ENCODE results near the gene KCNC1. TPM values are rescaled to one million over a fixed set of nuclear protein-coding genes. Genes with fewer than 3 reads are reported as not detected.

Gene KCNC1
- total RNA-seq, 2 experiments from 2014 or later: not detected

DNA sequence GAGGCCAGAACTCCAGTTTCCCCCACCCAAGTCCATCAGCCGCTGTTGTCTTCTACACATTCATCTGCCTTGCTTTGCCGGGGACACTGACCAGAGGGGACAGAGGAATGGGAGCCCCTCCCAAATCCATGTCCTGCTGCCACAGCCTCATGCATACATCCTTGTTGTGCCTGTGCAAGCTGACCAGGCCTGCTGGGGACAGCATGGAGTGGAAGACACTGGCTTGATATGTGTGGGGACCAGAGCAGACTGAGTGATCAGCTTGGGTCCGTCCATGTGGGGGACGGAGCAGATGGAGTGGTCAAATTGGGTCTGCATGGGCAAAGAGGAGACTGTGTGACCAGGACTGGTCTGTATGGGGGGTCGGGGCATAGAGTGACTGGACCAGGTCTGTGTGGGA lies 43.8 kb downstream of the KCNC1 start:
- Mint-ChIP-seq H3K27ac (no peak overlapping the region), H3K36me3 (ENCODE audit: low read depth) (no peaks in the 10 kb centered on the region), H3K4me1 (no peaks in the 10 kb centered on the region), H3K27me3 (no peaks in the 10 kb centered on the region), H3K4me3 (no peak overlapping the region), H3K9me3 (no peaks in the 10 kb centered on the region)
- DNase-seq: no peak
- POLR2A ChIA-PET: no interaction called here
- CTCF ChIA-PET: no interaction called here

GRCh38 chr11:17778956-17779860 lies 44.6 kb downstream of the KCNC1 start:
- no peaks in the 10 kb centered on the region for H3K36me3 Mint-ChIP-seq (ENCODE audit: low read depth)
- H3K9me3 Mint-ChIP-seq: no peaks in the 10 kb centered on the region
- POLR2A ChIA-PET: interaction anchor here (0.6 kb wide), 1 partner anchor 53 kb away, joined by 3 read pairs; no protein-coding TSS in a partner anchor
- no peak overlapping the region for H3K4me3 Mint-ChIP-seq
- no peak overlapping the region for H3K27ac Mint-ChIP-seq
- DNase-seq: no peak
- H3K4me1 Mint-ChIP-seq: no peaks in the 10 kb centered on the region
- CTCF ChIA-PET: no interaction called here
- no peaks in the 10 kb centered on the region for H3K27me3 Mint-ChIP-seq

- no peaks in the 10 kb centered on the region for H3K36me3 Mint-ChIP-seq (ENCODE audit: low read depth)
- no peak overlapping the region for H3K4me3 Mint-ChIP-seq
- ChIA-PET CTCF (no interaction called here), POLR2A (interaction anchor here (0.6 kb wide), 1 partner anchor 52 kb away, joined by 3 read pairs; no protein-coding TSS in a partner anchor)
- H3K27me3 Mint-ChIP-seq: no peaks in the 10 kb centered on the region
- no peaks in the 10 kb centered on the region for H3K9me3 Mint-ChIP-seq
- DNase-seq: no peak
- no peaks in the 10 kb centered on the region for H3K4me1 Mint-ChIP-seq
- H3K27ac Mint-ChIP-seq: no peak overlapping the region
Measured at GRCh38 chr11:17779861-17780594, 45.4 kb downstream of the KCNC1 start.

GRCh38 chr11:17780668-17781067 lies 46.1 kb downstream of the KCNC1 start:
- CTCF ChIA-PET: no interaction called here
- no peaks in the 10 kb centered on the region for H3K4me1 Mint-ChIP-seq
- no peak overlapping the region for H3K4me3 Mint-ChIP-seq
- POLR2A ChIA-PET: no interaction called here
- DNase-seq: no peak
- no peaks in the 10 kb centered on the region for H3K36me3 Mint-ChIP-seq (ENCODE audit: low read depth)
- H3K9me3 Mint-ChIP-seq: no peaks in the 10 kb centered on the region
- H3K27ac Mint-ChIP-seq: no peak overlapping the region
- H3K27me3 Mint-ChIP-seq: no peaks in the 10 kb centered on the region

DNA sequence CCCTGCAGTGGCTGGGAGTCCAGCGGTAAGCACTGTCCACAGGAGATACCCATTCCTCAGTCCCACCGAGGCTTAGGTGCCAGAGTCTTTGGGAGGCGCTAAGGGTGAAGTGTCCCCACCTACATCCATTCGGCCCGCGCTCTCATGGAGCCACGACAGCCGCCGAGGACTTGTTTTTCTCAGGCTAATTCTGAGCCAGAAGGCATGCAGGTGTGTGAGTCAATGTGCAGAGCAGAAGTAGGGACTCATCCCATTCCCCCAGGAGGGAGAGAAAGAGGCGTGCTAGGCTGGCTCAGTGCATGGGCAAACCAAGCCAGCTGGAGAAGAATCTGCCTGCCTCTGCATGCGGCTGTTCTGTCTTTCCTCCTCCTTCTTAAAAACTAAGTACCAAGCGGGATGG lies 46.6 kb downstream of the KCNC1 start:
- H3K4me1 Mint-ChIP-seq: no peaks in the 10 kb centered on the region
- DNase-seq: no peak
- H3K4me3 Mint-ChIP-seq: no peak overlapping the region
- no peak overlapping the region for H3K27ac Mint-ChIP-seq
- ChIA-PET CTCF (interaction anchor here (0.6 kb wide), 1 partner anchor 35 kb away, joined by 3 read pairs; no protein-coding TSS in a partner anchor), POLR2A (no interaction called here)
- H3K9me3 Mint-ChIP-seq: no peaks in the 10 kb centered on the region
- H3K36me3 Mint-ChIP-seq (ENCODE audit: low read depth): no peaks in the 10 kb centered on the region
- H3K27me3 Mint-ChIP-seq: no peaks in the 10 kb centered on the region

DNA sequence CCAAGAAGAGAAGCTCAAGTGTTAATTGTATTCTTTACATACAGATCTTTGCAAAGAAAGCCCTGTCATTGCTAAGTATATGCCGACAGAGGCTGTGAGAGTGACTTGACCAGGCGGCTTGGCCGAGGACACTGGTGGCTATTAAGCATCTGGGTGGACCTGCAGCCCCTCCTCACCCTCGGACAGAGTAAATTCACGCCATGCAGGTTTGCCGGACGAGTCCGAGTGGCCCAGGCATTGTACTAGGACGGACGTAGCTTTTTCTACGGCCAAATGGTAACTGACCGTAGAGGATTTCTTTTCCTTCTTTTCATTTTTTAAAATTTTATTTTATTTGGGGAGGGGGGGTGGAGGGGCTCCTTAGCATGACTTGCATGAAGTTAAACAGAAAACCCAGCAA lies 47.0 kb downstream of the KCNC1 start:
- Mint-ChIP-seq H3K4me1 (no peaks in the 10 kb centered on the region), H3K9me3 (no peaks in the 10 kb centered on the region), H3K4me3 (no peak overlapping the region), H3K36me3 (ENCODE audit: low read depth) (no peaks in the 10 kb centered on the region), H3K27me3 (no peaks in the 10 kb centered on the region), H3K27ac (no peak overlapping the region)
- ChIA-PET CTCF (interaction anchor here (0.6 kb wide), 1 partner anchor 35 kb away, joined by 3 read pairs; no protein-coding TSS in a partner anchor), POLR2A (no interaction called here)
- no peak for DNase-seq

DNA sequence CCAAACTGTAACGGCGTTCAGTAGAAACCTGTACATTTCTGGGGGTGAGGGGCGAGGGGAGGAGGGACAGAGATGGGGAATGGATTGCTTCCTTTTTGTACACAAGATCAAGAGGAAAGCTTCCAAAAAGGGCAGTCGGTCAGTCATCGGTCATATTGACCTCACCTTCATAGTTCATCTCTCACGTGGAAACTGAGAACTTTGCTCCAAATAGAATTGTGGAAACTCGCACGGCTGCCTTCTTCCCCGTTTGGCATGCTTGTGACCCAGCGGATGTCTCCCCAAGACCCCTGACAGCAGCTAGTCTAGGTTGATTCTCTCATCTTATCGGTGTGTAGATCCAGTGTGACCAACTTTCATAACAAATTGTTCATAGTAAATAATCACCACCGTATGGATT lies 47.6 kb downstream of the KCNC1 start:
- H3K27me3 Mint-ChIP-seq: no peaks in the 10 kb centered on the region
- no peaks in the 10 kb centered on the region for H3K9me3 Mint-ChIP-seq
- no peaks in the 10 kb centered on the region for H3K4me1 Mint-ChIP-seq
- H3K36me3 Mint-ChIP-seq (ENCODE audit: low read depth): no peaks in the 10 kb centered on the region
- DNase-seq: no peak
- CTCF ChIA-PET: interaction anchor here (0.6 kb wide), 2 partner anchors 34 to 111 kb away, joined by 3 read pairs; no protein-coding TSS in a partner anchor
- POLR2A ChIA-PET: no interaction called here
- H3K4me3 Mint-ChIP-seq: no peak overlapping the region
- H3K27ac Mint-ChIP-seq: no peak overlapping the region

DNA sequence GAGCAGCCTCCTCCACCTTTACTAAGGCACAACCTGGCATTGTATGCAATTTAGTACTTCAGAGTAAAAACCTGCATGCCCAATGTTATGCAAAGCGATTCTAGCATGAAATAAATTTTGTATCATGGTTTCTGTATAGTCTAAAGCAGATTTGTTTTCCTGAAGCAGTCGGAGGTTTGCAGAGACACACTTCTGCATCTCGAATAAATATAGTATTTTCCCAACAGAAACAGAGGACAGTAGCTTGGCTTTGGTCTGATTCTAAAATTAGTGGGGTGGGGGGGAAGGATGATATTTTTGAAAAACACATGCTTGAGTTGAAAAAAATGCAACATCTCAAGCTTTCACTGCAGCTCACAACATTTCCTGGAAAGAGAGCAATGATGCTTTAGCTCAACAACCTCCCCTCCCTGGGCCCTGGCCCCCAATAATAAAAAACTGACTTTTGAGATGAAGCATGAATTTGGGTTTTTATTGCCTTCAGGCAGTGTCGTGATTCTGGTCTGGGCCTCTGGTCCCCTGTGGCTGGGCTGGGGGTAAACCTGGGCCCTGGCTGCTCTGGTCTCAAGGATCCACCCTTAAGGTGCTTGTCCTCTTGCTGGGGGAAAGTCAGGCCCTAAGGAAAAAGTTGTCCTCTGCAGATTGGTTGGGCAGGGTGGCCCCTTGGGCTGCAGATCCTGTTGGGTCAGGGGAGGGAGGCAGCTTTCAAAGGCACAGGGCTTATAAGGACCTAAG lies 48.2 kb downstream of the KCNC1 start:
- no peaks in the 10 kb centered on the region for H3K4me1 Mint-ChIP-seq
- DNase-seq: no peak
- ChIA-PET CTCF (interaction anchor here (0.6 kb wide), 1 partner anchor 112 kb away, joined by 3 read pairs; no protein-coding TSS in a partner anchor), POLR2A (no interaction called here)
- no peaks in the 10 kb centered on the region for H3K9me3 Mint-ChIP-seq
- no peak overlapping the region for H3K4me3 Mint-ChIP-seq
- H3K36me3 Mint-ChIP-seq (ENCODE audit: low read depth): no peaks in the 10 kb centered on the region
- no peaks in the 10 kb centered on the region for H3K27me3 Mint-ChIP-seq
- H3K27ac Mint-ChIP-seq: no peak overlapping the region

DNA sequence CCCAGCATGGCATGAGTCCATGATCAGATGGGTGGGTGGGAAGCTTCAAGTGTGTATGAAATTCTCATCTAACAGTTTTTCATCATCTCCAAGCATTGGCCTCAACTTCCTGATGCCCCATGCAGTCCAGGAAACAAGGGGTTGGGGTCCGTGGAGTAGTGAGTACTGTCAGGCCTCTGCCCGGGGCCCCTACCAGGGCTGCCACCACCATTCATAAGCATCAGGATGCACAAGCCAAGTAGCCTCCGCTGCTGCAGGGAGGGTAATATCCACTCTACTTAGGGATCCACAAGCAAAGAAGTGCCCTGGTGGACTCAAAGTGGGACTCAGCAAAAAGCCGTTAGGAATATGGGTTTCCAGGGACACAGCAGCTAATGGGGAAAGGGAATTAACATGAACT lies 49.3 kb downstream of the KCNC1 start:
- Mint-ChIP-seq H3K4me1 (no peaks in the 10 kb centered on the region), H3K36me3 (ENCODE audit: low read depth) (no peaks in the 10 kb centered on the region), H3K9me3 (no peaks in the 10 kb centered on the region), H3K27ac (no peak overlapping the region), H3K27me3 (no peaks in the 10 kb centered on the region), H3K4me3 (no peak overlapping the region)
- no peak for DNase-seq
- ChIA-PET CTCF (no interaction called here), POLR2A (no interaction called here)

DNA sequence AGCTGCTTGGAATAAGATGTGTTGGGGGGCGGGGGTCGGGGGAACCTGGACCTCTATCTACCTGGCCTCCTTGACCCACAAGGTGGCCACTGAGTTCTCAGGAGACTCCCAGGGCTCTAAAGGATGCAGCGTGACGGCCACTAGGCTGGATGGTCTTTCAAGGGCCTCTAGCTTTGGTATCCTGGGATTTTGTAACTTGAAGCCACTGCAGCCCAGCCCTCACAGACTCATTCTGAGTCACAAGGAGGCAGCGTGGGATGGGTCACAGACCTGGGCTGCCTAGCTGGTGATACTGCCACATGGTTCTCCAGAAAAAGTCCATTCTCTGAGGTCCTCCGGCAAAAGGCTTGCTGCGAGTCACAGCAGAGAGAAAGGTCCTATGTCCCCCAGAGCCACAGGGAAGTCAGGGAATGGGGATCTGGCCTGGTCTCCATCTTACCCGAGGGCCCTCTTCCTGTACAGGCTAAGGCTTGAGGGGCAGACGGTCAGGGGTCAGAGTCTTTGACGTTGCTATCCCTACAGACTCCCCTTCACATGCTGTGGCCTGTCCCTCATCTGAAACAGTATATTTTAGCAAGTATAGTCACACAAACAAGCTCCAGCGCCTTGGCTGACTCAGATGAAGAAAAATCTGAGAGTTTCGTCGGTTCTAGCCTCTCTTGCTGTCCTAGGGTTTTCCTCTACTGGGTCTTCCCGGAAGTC lies 52.4 kb downstream of the KCNC1 start:
- H3K9me3 Mint-ChIP-seq: no peaks in the 10 kb centered on the region

DNA sequence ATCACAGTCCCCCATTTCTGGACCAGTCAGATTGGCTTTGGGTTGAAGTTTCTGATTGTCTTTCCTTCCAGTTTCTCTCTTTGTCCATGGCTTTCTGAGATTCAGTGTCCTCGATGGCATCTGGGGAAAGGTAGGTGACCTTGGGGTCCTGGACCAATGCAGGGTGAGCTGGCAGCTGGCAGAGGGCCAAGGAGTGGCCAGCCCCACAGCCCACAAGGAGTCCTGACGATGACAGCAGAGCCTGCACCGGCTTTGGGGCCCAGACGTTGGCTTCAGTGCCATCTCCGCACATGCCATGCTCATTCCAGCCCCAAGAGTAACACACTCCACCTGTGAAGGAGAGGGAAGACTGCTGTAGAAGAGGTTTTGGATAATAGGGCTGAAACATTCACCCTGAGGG lies 53.5 kb downstream of the KCNC1 start:
- Mint-ChIP-seq H3K4me3 (no peak overlapping the region), H3K27ac (no peak overlapping the region), H3K27me3 (no peaks in the 10 kb centered on the region), H3K9me3 (no peaks in the 10 kb centered on the region), H3K36me3 (ENCODE audit: low read depth) (no peaks in the 10 kb centered on the region), H3K4me1 (no peaks in the 10 kb centered on the region)
- ChIA-PET CTCF (no interaction called here), POLR2A (no interaction called here)
- no peak for DNase-seq

More for the DNA sequence above, 52.4 kb downstream of the KCNC1 start:
- H3K4me1 Mint-ChIP-seq: no peaks in the 10 kb centered on the region
- ChIA-PET POLR2A (no interaction called here), CTCF (no interaction called here)
- DNase-seq: no peak
- no peak overlapping the region for H3K4me3 Mint-ChIP-seq
- H3K36me3 Mint-ChIP-seq (ENCODE audit: low read depth): no peaks in the 10 kb centered on the region
- no peaks in the 10 kb centered on the region for H3K27me3 Mint-ChIP-seq
- H3K27ac Mint-ChIP-seq: no peak overlapping the region

DNA sequence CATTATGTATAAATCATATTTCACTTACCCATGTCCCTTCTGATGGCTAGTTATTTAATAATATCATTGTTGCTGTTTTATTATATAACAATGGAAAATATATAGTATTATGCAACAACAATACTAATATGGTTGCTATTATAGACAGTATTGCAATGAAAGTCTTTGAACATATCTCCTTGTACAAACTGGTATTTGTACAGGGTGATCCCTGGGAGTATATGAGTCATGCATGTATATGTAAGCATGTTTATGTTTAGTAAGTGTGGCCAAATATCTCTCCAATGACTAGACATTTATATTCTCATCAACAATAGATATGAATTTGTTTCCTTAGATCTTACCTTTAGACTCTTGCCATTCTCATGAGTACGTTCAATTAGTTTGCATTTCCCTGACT lies 55.9 kb downstream of the KCNC1 start:
- DNase-seq: no peak
- Mint-ChIP-seq H3K4me3 (no peak overlapping the region), H3K4me1 (no peaks in the 10 kb centered on the region), H3K27ac (no peak overlapping the region), H3K36me3 (ENCODE audit: low read depth) (no peaks in the 10 kb centered on the region), H3K27me3 (no peaks in the 10 kb centered on the region), H3K9me3 (no peaks in the 10 kb centered on the region)
- CTCF ChIA-PET: no interaction called here
- POLR2A ChIA-PET: no interaction called here

DNA sequence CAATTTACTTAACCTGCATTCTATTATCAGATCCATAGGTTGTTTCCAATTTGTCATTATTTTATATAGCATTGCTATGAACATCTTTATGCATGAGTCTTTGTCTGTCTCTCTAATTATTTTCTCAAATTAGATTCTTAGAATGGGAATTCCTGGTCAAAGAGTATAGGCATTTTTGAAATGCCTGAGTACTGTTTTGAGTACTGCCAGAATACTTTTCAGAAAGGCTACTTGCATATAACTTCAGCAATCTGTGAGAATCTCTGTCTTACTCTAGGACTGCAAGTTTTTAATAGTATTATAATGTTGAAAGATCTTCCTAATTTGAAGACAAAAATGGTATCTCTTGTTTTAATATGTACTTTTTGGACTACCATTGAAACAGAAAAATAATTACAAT lies 56.6 kb downstream of the KCNC1 start:
- POLR2A ChIA-PET: no interaction called here

More for the DNA sequence above, 56.6 kb downstream of the KCNC1 start:
- DNase-seq: no peak
- H3K27ac Mint-ChIP-seq: no peak overlapping the region
- no peaks in the 10 kb centered on the region for H3K36me3 Mint-ChIP-seq (ENCODE audit: low read depth)
- CTCF ChIA-PET: no interaction called here
- H3K4me1 Mint-ChIP-seq: no peaks in the 10 kb centered on the region
- no peaks in the 10 kb centered on the region for H3K27me3 Mint-ChIP-seq
- no peaks in the 10 kb centered on the region for H3K9me3 Mint-ChIP-seq
- no peak overlapping the region for H3K4me3 Mint-ChIP-seq

Measured in activated CD4-positive, alpha-beta memory T cell treated with anti-CD3 and anti-CD28 coated beads, Interleukin-2, amount 10 ng/mL, durations not matched to agents 7 days and 5 days (primary cell).